ENCODE measurements around the gene SPRED3. TPM values are rescaled to one million over a fixed set of nuclear protein-coding genes. Genes with fewer than 3 reads are reported as not detected.
A peak's percentile ranks its signal among the peaks of the same experiment; 100 is the strongest.
"Not testable (repeated sequence)": the region's sequence is repeated elsewhere in the genome, so short reads cannot be mapped to it uniquely, and the experiment has no call there.

The SPRED3 gene
- total RNA-seq, 1 experiment from 2014 or later, result 5.4 TPM

- Mint-ChIP-seq H3K36me3 (ENCODE audit: insufficient read depth, unreplicated experiment) (peaks cover 28% of the 10 kb centered on the region), H3K27ac (ENCODE audit: unreplicated experiment) (peak overlapping the region; percentile 29), H3K27me3 (ENCODE audit: unreplicated experiment) (peaks cover 63% of the 10 kb centered on the region), H3K4me1 (ENCODE audit: low read depth, unreplicated experiment) (peaks cover 11% of the 10 kb centered on the region), H3K9me3 (ENCODE audit: low read depth, unreplicated experiment) (no peaks in the 10 kb centered on the region), H3K4me3 (ENCODE audit: low read depth, unreplicated experiment) (peak overlapping the region; percentile 76)
- peak; percentile 88 for DNase-seq
- CTCF ChIA-PET, result interaction anchor here (0.5 to 2.1 kb wide), 3 partner anchors 13 to 103 kb away, joined by 4 to 12 read pairs (median 10); partner anchors contain the start of genes CATSPERG and PSMD8
- intact Hi-C loops (cut with micrococcal nuclease; ENCODE audit: unreplicated experiment), result no loop called here
- peak; percentile 27 for TF ChIP-seq CTCF (IDR thresholded peaks at IDR 0.05; ENCODE audit: unreplicated experiment)
- no TSS peak for BruUV-seq (replicated peaks)
Observed at GRCh38 chr19:38361633-38362075, 26.8 kb upstream of the SPRED3 start.

- H3K36me3 Mint-ChIP-seq (ENCODE audit: insufficient read depth, unreplicated experiment), result peaks cover 28% of the 10 kb centered on the region
- intact Hi-C loops (cut with micrococcal nuclease; ENCODE audit: unreplicated experiment), result no loop called here
- CTCF ChIA-PET, result interaction anchor here (0.9 to 2.1 kb wide), 2 partner anchors 12 to 26 kb away, joined by 4 to 12 read pairs; partner anchors contain the start of genes CATSPERG and PSMD8
- DNase-seq, result peak; percentile 81
- H3K27ac Mint-ChIP-seq (ENCODE audit: unreplicated experiment), result peak overlapping the region; percentile 29
- peak overlapping the region; percentile 76 for H3K4me3 Mint-ChIP-seq (ENCODE audit: low read depth, unreplicated experiment)
- no peak for TF ChIP-seq CTCF (IDR thresholded peaks at IDR 0.05; ENCODE audit: unreplicated experiment)
- BruUV-seq (replicated peaks), result no TSS peak
- peaks cover 11% of the 10 kb centered on the region for H3K4me1 Mint-ChIP-seq (ENCODE audit: low read depth, unreplicated experiment)
- H3K9me3 Mint-ChIP-seq (ENCODE audit: low read depth, unreplicated experiment), result no peaks in the 10 kb centered on the region
- H3K27me3 Mint-ChIP-seq (ENCODE audit: unreplicated experiment), result peaks cover 63% of the 10 kb centered on the region
Observed at GRCh38 chr19:38362076-38362945, 26.2 kb upstream of the SPRED3 start.

GRCh38 chr19:38362946-38363688, 25.4 kb upstream of the SPRED3 start:
- H3K27ac Mint-ChIP-seq (ENCODE audit: unreplicated experiment); H3K9me3 Mint-ChIP-seq (ENCODE audit: low read depth, unreplicated experiment); DNase-seq; BruUV-seq (replicated peaks); intact Hi-C loops (cut with micrococcal nuclease; ENCODE audit: unreplicated experiment): not testable (repeated sequence)
- Mint-ChIP-seq H3K36me3 (ENCODE audit: insufficient read depth, unreplicated experiment) (peaks cover 28% of the 10 kb centered on the region), H3K27me3 (ENCODE audit: unreplicated experiment) (peaks cover 63% of the 10 kb centered on the region), H3K4me3 (ENCODE audit: low read depth, unreplicated experiment) (peak overlapping the region; percentile 76), H3K4me1 (ENCODE audit: low read depth, unreplicated experiment) (peaks cover 11% of the 10 kb centered on the region)
- CTCF ChIA-PET, result interaction anchor here (2.1 kb wide), 1 partner anchor 11 kb away, joined by 12 read pairs; the partner anchor contains the start of gene PSMD8

GRCh38 chr19:38367041-38367440, 21.5 kb upstream of the SPRED3 start:
- intact Hi-C loops (cut with micrococcal nuclease; ENCODE audit: unreplicated experiment), result no loop called here
- peaks cover 6% of the 10 kb centered on the region for H3K36me3 Mint-ChIP-seq (ENCODE audit: insufficient read depth, unreplicated experiment)
- peaks cover 60% of the 10 kb centered on the region for H3K27me3 Mint-ChIP-seq (ENCODE audit: unreplicated experiment)
- no peaks in the 10 kb centered on the region for H3K4me1 Mint-ChIP-seq (ENCODE audit: low read depth, unreplicated experiment)
- BruUV-seq (replicated peaks), result no TSS peak
- no peak for TF ChIP-seq CTCF (IDR thresholded peaks at IDR 0.05; ENCODE audit: unreplicated experiment)
- H3K27ac Mint-ChIP-seq (ENCODE audit: unreplicated experiment), result no peak overlapping the region
- H3K4me3 Mint-ChIP-seq (ENCODE audit: low read depth, unreplicated experiment), result no peak overlapping the region
- CTCF ChIA-PET, result no interaction called here
- no peak for DNase-seq
- no peaks in the 10 kb centered on the region for H3K9me3 Mint-ChIP-seq (ENCODE audit: low read depth, unreplicated experiment)

Data from Calu3 (cell line).